ENCODE results near the gene PRDX5. TPM values are rescaled to one million over a fixed set of nuclear protein-coding genes. Genes with fewer than 3 reads are reported as not detected.

PRDX5 gene
- total and polyA plus RNA-seq, 10 of the 15 experiments (the other 5 are each of a cell fraction or from before 2014, with no cell fraction given): 95.7 to 406 (median 240) TPM

GRCh38 chr11:64361659-64362058 lies 43.7 kb downstream of the PRDX5 start:
- Histone ChIP-seq H2AFZ (ENCODE audit: control insufficient read depth, low read depth, low read length) (no peak overlapping the region), H3K79me2 (ENCODE audit: control insufficient read depth, insufficient read depth, low read length) (peaks cover 21% of the 10 kb centered on the region), H4K20me1 (ENCODE audit: control insufficient read depth, insufficient read depth) (no peaks in the 10 kb centered on the region), H3K9ac (ENCODE audit: control insufficient read depth, insufficient read depth, low read length) (no peak overlapping the region; the same call in 1 of the 2 replicates), H3K27me3 (replicated peaks in 1 of 2; ENCODE audit: control insufficient read depth in 2 of 2, insufficient read depth in 2 of 2, low read length in 1 of 2) (no peaks in the 10 kb centered on the region), H3K27ac (ENCODE audit: control insufficient read depth, insufficient read depth) (peak overlapping the region; percentile 33; the same call in 1 of the 2 replicates), H3K4me2 (ENCODE audit: control insufficient read depth, insufficient read depth) (peak overlapping the region; percentile 96; the same call in 1 of the 2 replicates), H3K4me1 (ENCODE audit: control insufficient read depth, insufficient read depth, low read length) (peaks cover 36% of the 10 kb centered on the region), H3K4me3 (peak overlapping the region; percentile 69; the same call in 1 of the 2 replicates), H3K9me3 (replicated peaks; ENCODE audit: control insufficient read depth, insufficient read depth, low read length) (no peaks in the 10 kb centered on the region; the same call in 2 of the 3 replicates), H3K36me3 (ENCODE audit: control insufficient read depth in 2 of 2, insufficient read depth in 2 of 2, low read length in 1 of 2) (peaks cover 5 to 15% of the 10 kb centered on the region in 2 experiments; a peak in 3 of 4 replicates)
- no peak for DNase-seq (ENCODE audit: low read depth, low spot score)
- RAD21 ChIA-PET (ENCODE audit: unreplicated experiment): interaction anchor here (9.7 kb wide), 1 partner anchor 44 kb away, joined by 176 read pairs; the partner anchor contains the start of genes PRDX5 and TRMT112
- SMC1A ChIA-PET (ENCODE audit: uncharacterized antibody, unreplicated experiment): no interaction called here
- no peak for TF ChIP-seq SUPT20H (IDR thresholded peaks at IDR 0.05; ENCODE audit: borderline replicate concordance, control insufficient read depth, low read depth, low read length)
- TF ChIP-seq SREBF1 (IDR thresholded peaks at IDR 0.05; ENCODE audit: low read length): no peak
- TF ChIP-seq TCF3 (IDR thresholded peaks at IDR 0.05; ENCODE audit: borderline replicate concordance, insufficient read depth, low read depth, low read length): no peak
- no peak for TF ChIP-seq PBX3 (IDR thresholded peaks at IDR 0.05; ENCODE audit: insufficient replicate concordance, low read depth, low read length)
- intact Hi-C loops (cut with micrococcal nuclease; ENCODE audit: unreplicated experiment): no loop called here
- ATAC-seq: no peak
- CTCF ChIA-PET: interaction anchor here (0.9 to 3.4 kb wide), 4 partner anchors 15 to 327 kb away, joined by 3 to 24 read pairs (median 4); no protein-coding TSS in a partner anchor
- 85% methylated on average over 17 of the region's 18 CpGs for WGBS (ENCODE audit: insufficient coverage, insufficient replicate concordance, low lambda C conversion rate, missing lambda C conversion rate)
- no TSS peak for BruUV-seq (replicated peaks)
- in situ Hi-C loops (cut with MboI): no loop called here
- FAIRE-seq: no peak
- POLR2A ChIA-PET: no interaction called here

GRCh38 chr11:64362339-64362738 lies 44.4 kb downstream of the PRDX5 start:
- no peak overlapping the region for H2AFZ ChIP-seq (ENCODE audit: control insufficient read depth, low read depth, low read length)
- H3K27me3 ChIP-seq (replicated peaks in 1 of 2; ENCODE audit: control insufficient read depth in 2 of 2, insufficient read depth in 2 of 2, low read length in 1 of 2): no peaks in the 10 kb centered on the region
- H3K36me3 ChIP-seq (ENCODE audit: control insufficient read depth in 2 of 2, insufficient read depth in 2 of 2, low read length in 1 of 2): peaks cover 5 to 17% of the 10 kb centered on the region in 2 experiments; a peak in 3 of 4 replicates
- ChIA-PET CTCF (interaction anchor here (0.6 kb wide), 1 partner anchor 189 kb away, joined by 3 read pairs; no protein-coding TSS in a partner anchor), RAD21 (ENCODE audit: unreplicated experiment) (no interaction called here), SMC1A (ENCODE audit: uncharacterized antibody, unreplicated experiment) (interaction anchor here (1.5 kb wide), 1 partner anchor 58 kb away, joined by 4 read pairs; the partner anchor contains the start of gene ESRRA), POLR2A (no interaction called here)
- H4K20me1 ChIP-seq (ENCODE audit: control insufficient read depth, insufficient read depth): no peaks in the 10 kb centered on the region
- DNase-seq (ENCODE audit: low read depth, low spot score): no peak
- no TSS peak for BruUV-seq (replicated peaks)
- ATAC-seq: no peak
- peaks cover 36% of the 10 kb centered on the region for H3K4me1 ChIP-seq (ENCODE audit: control insufficient read depth, insufficient read depth, low read length)
- no peak overlapping the region; the same call in 1 of the 2 replicates for H3K4me2 ChIP-seq (ENCODE audit: control insufficient read depth, insufficient read depth)
- H3K9ac ChIP-seq (ENCODE audit: control insufficient read depth, insufficient read depth, low read length): peak overlapping the region; percentile 8; the same call in 1 of the 2 replicates
- peak overlapping the region; percentile 50 for H3K27ac ChIP-seq (ENCODE audit: control insufficient read depth, insufficient read depth)
- intact Hi-C loops (cut with micrococcal nuclease; ENCODE audit: unreplicated experiment): no loop called here
- no peak overlapping the region for H3K4me3 ChIP-seq
- H3K9me3 ChIP-seq (replicated peaks; ENCODE audit: control insufficient read depth, insufficient read depth, low read length): no peaks in the 10 kb centered on the region; the same call in 2 of the 3 replicates
- in situ Hi-C loops (cut with MboI): no loop called here
- TF ChIP-seq IKZF1 (conservative IDR thresholded peaks at IDR 0.05): 0 out of 2 replicates have a peak, but pooled peaks have one; percentile 2
- no peak for TF ChIP-seq CBX5 (IDR thresholded peaks at IDR 0.05; ENCODE audit: low read depth)
- no peak for FAIRE-seq
- peaks cover 21% of the 10 kb centered on the region for H3K79me2 ChIP-seq (ENCODE audit: control insufficient read depth, insufficient read depth, low read length)
- WGBS (ENCODE audit: insufficient coverage, insufficient replicate concordance, low lambda C conversion rate, missing lambda C conversion rate): 93% methylated on average over 10 of the region's 10 CpGs

Data from GM12878 (cell line).